Osteoblast (primary cell): ENCODE results near the gene EBI3. TPM values are rescaled to one million over a fixed set of nuclear protein-coding genes. Genes with fewer than 3 reads are reported as not detected.

ENCODE experiments used
- DNase-seq: peaks from one replicate; pipeline ENCODE4 v3.0.0; 2011; ENCODE audit warnings: low spot score, mixed read lengths; ENCODE audit not compliant: insufficient read length; ENCODE audit errors: missing footprints
- H2AFZ ChIP-seq: 2 replicates; pipeline ENCODE4 v1.6.0; 2011; ENCODE audit warnings: mild to moderate bottlenecking, low read length
- H3K27ac ChIP-seq: 2 replicates; pipeline ENCODE4 v1.5.1; 2011; ENCODE audit warnings: mild to moderate bottlenecking, low read depth, low read length, moderate library complexity
- H3K27me3 ChIP-seq: 2 replicates; pipeline ENCODE4 v1.6.0; 2012; ENCODE audit warnings: mild to moderate bottlenecking, control low read depth, inconsistent platforms, low read length, moderate library complexity; ENCODE audit not compliant: insufficient read depth
- H3K36me3 ChIP-seq: 2 replicates; pipeline ENCODE4 v1.5.1; 2011; ENCODE audit warnings: mild to moderate bottlenecking, low read length, control low read depth, moderate library complexity; ENCODE audit not compliant: insufficient read depth
- H3K4me1 ChIP-seq: 2 replicates; pipeline ENCODE4 v1.5.1; 2011; ENCODE audit warnings: mild to moderate bottlenecking, low read length, control low read depth, moderate library complexity; ENCODE audit not compliant: insufficient read depth
- H3K4me2 ChIP-seq: 2 replicates; pipeline ENCODE4 v1.6.0; 2011; ENCODE audit warnings: mild to moderate bottlenecking, low read length; ENCODE audit not compliant: insufficient read depth
- H3K4me3 ChIP-seq: fragments of 200-600 bp; sonication (generic); 3 replicates; pipeline ENCODE4 v1.5.1; 2012; ENCODE audit warnings: mild to moderate bottlenecking, low read length, inconsistent platforms; ENCODE audit not compliant: insufficient read depth
- H3K79me2 ChIP-seq: 2 replicates; pipeline ENCODE4 v1.6.0; 2012; ENCODE audit warnings: mild to moderate bottlenecking, low read length, control low read depth, inconsistent platforms; ENCODE audit not compliant: insufficient read depth
- H3K9me3 ChIP-seq: 2 replicates; pipeline ENCODE4 v1.5.1; 2011; ENCODE audit warnings: low read depth, low read length, control low read depth
- H4K20me1 ChIP-seq: 2 replicates; pipeline ENCODE4 v1.6.0; 2012; ENCODE audit warnings: mild to moderate bottlenecking, low read length, control low read depth; ENCODE audit not compliant: insufficient read depth
- CTCF ChIP-seq: IDR thresholded peaks from 2 replicates; pipeline ENCODE4 v1.5.1; 2011; ENCODE audit warnings: mild to moderate bottlenecking, low read depth, low read length, moderate library complexity; ENCODE audit errors: extremely low read depth
- total RNA-seq: library from RNA; depleted of rRNA; stranded (reverse); fragments of >200 nt; gene quantifications from 2 replicates; pipeline ENCODE4 v1.2.3, GENCODE V29; 2012

EBI3 gene
- total RNA-seq, 1 donor, result not detected

GRCh38 chr19:4264812-4265211, 35.5 kb downstream of the EBI3 start:
- Histone ChIP-seq H3K4me1 (no peaks in the 10 kb centered on the region), H3K4me2 (no peak overlapping the region)
- no peak for TF ChIP-seq CTCF

GRCh38 chr19:4266253-4267000, 37.1 kb downstream of the EBI3 start:
- no peak for DNase-seq
- Histone ChIP-seq H3K4me3 (no peak overlapping the region), H3K27ac (no peak overlapping the region), H3K9me3 (no peaks in the 10 kb centered on the region), H3K4me1 (no peaks in the 10 kb centered on the region), H3K27me3 (no peaks in the 10 kb centered on the region), H3K36me3 (peaks cover 12% of the 10 kb centered on the region), H2AFZ (no peak overlapping the region), H4K20me1 (no peaks in the 10 kb centered on the region), H3K79me2 (no peaks in the 10 kb centered on the region), H3K4me2 (no peak overlapping the region)
- TF ChIP-seq CTCF, result no peak

More at GRCh38 chr19:4264812-4265211, 35.5 kb downstream of the EBI3 start:
- DNase-seq, result peak; percentile 47
- Histone ChIP-seq H3K4me3 (no peak overlapping the region), H3K36me3 (peaks cover 12% of the 10 kb centered on the region), H3K79me2 (no peaks in the 10 kb centered on the region), H3K27me3 (no peaks in the 10 kb centered on the region), H2AFZ (no peak overlapping the region), H4K20me1 (no peaks in the 10 kb centered on the region), H3K27ac (no peak overlapping the region), H3K9me3 (no peaks in the 10 kb centered on the region)

GRCh38 chr19:4267101-4267900, 38.0 kb downstream of the EBI3 start:
- Histone ChIP-seq H3K36me3 (peaks cover 12% of the 10 kb centered on the region), H3K4me1 (no peaks in the 10 kb centered on the region), H4K20me1 (no peaks in the 10 kb centered on the region), H3K9me3 (no peaks in the 10 kb centered on the region), H2AFZ (no peak overlapping the region), H3K27ac (no peak overlapping the region), H3K27me3 (no peaks in the 10 kb centered on the region), H3K4me2 (no peak overlapping the region), H3K4me3 (no peak overlapping the region), H3K79me2 (no peaks in the 10 kb centered on the region)
- peak; percentile 92 for DNase-seq
- peak; percentile 58 for TF ChIP-seq CTCF
